ENCODE data around the gene GLIS1. TPM values are rescaled to one million over a fixed set of nuclear protein-coding genes. Genes with fewer than 3 reads are reported as not detected.

GLIS1 gene
- polyA plus RNA-seq, 1 donor (not counting 4 experiments of a cell fraction or from before 2014, with no cell fraction given): not detected

GRCh38 chr1:53617382-53617781, 121.6 kb downstream of the GLIS1 start:
- no peaks in the 10 kb centered on the region for H3K36me3 ChIP-seq (ENCODE audit: control insufficient read depth in 2 of 2, extremely low read depth in 1 of 2, insufficient read depth in 2 of 2, low read length in 2 of 2)
- H4K20me1 ChIP-seq (ENCODE audit: control insufficient read depth, extremely low read depth, insufficient read depth, low read length): no peaks in the 10 kb centered on the region
- TF ChIP-seq CTCF (optimal IDR thresholded peaks at IDR 0.05 in 1 of 3, IDR thresholded peaks at IDR 0.05 in 1 of 3, conservative IDR thresholded peaks at IDR 0.05 in 1 of 3; ENCODE audit: extremely low read depth in 1 of 3, insufficient read depth in 2 of 3, low read length in 3 of 3) (no peak), EZH2 (IDR thresholded peaks at IDR 0.05; ENCODE audit: low read length) (no peak)
- FAIRE-seq (no peak), DNase-seq (ENCODE audit: low read depth, low spot score) (no peak)
- dilution Hi-C loops (cut with MboI; ENCODE audit: extremely low pct_ligation_motif_present, low sequenced_read_pairs): no loop called here
- H3K4me3 ChIP-seq (ENCODE audit: control insufficient read depth in 2 of 3, extremely low read depth in 1 of 3, insufficient read depth in 2 of 3, low read depth in 1 of 3, low read length in 3 of 3): no peak overlapping the region
- no peaks in the 10 kb centered on the region for H3K27me3 ChIP-seq (ENCODE audit: control insufficient read depth, extremely low read depth, insufficient read depth, low read length)
- no peaks in the 10 kb centered on the region for H3K9me1 ChIP-seq (ENCODE audit: control insufficient read depth, extremely low read depth, insufficient read depth, low read length)
- no peaks in the 10 kb centered on the region for H3K79me2 ChIP-seq (ENCODE audit: control insufficient read depth, insufficient read depth, low read length)
- no peak overlapping the region for H3K27ac ChIP-seq (ENCODE audit: control insufficient read depth, insufficient read depth, low read length)
- H3K4me2 ChIP-seq (ENCODE audit: control insufficient read depth, extremely low read depth, insufficient read depth, low read depth, low read length): no peak overlapping the region
- H3K4me1 ChIP-seq (ENCODE audit: control insufficient read depth, extremely low read depth, insufficient read depth, low read length): no peaks in the 10 kb centered on the region
- H2AFZ ChIP-seq (ENCODE audit: control insufficient read depth, low read length): no peak overlapping the region
- no peak overlapping the region for H3K9ac ChIP-seq (ENCODE audit: control insufficient read depth, extremely low read depth, insufficient read depth, low read length)
- no peaks in the 10 kb centered on the region for H3K9me3 ChIP-seq (ENCODE audit: control insufficient read depth, low read depth, low read length)

GRCh38 chr1:53616927-53617326, 122.0 kb downstream of the GLIS1 start:
- Histone ChIP-seq H3K27me3 (ENCODE audit: control insufficient read depth, extremely low read depth, insufficient read depth, low read length) (no peaks in the 10 kb centered on the region), H3K9me3 (ENCODE audit: control insufficient read depth, low read depth, low read length) (no peaks in the 10 kb centered on the region), H2AFZ (ENCODE audit: control insufficient read depth, low read length) (no peak overlapping the region), H3K27ac (ENCODE audit: control insufficient read depth, insufficient read depth, low read length) (no peak overlapping the region), H3K4me1 (ENCODE audit: control insufficient read depth, extremely low read depth, insufficient read depth, low read length) (no peaks in the 10 kb centered on the region), H3K9ac (ENCODE audit: control insufficient read depth, extremely low read depth, insufficient read depth, low read length) (no peak overlapping the region), H3K4me3 (ENCODE audit: control insufficient read depth in 2 of 3, extremely low read depth in 1 of 3, insufficient read depth in 2 of 3, low read depth in 1 of 3, low read length in 3 of 3) (no peak overlapping the region), H3K9me1 (ENCODE audit: control insufficient read depth, extremely low read depth, insufficient read depth, low read length) (no peaks in the 10 kb centered on the region), H3K36me3 (ENCODE audit: control insufficient read depth in 2 of 2, extremely low read depth in 1 of 2, insufficient read depth in 2 of 2, low read length in 2 of 2) (no peaks in the 10 kb centered on the region), H4K20me1 (ENCODE audit: control insufficient read depth, extremely low read depth, insufficient read depth, low read length) (no peaks in the 10 kb centered on the region), H3K4me2 (ENCODE audit: control insufficient read depth, extremely low read depth, insufficient read depth, low read depth, low read length) (no peak overlapping the region), H3K79me2 (ENCODE audit: control insufficient read depth, insufficient read depth, low read length) (no peaks in the 10 kb centered on the region)
- FAIRE-seq (no peak), DNase-seq (ENCODE audit: low read depth, low spot score) (no peak)
- TF ChIP-seq CTCF (optimal IDR thresholded peaks at IDR 0.05 in 1 of 3, IDR thresholded peaks at IDR 0.05 in 1 of 3, conservative IDR thresholded peaks at IDR 0.05 in 1 of 3; ENCODE audit: extremely low read depth in 1 of 3, insufficient read depth in 2 of 3, low read length in 3 of 3) (peak in 2 of 3 experiments; percentile 5 to 36), EZH2 (IDR thresholded peaks at IDR 0.05; ENCODE audit: low read length) (no peak)
- dilution Hi-C loops (cut with MboI; ENCODE audit: extremely low pct_ligation_motif_present, low sequenced_read_pairs): no loop called here

All from keratinocyte (primary cell).